ENCODE measurements around the gene GARIN5B. TPM values are rescaled to one million over a fixed set of nuclear protein-coding genes. Genes with fewer than 3 reads are reported as not detected.
A peak's percentile ranks its signal among the peaks of the same experiment; 100 is the strongest.

The GARIN5B gene
- total RNA-seq, 1 experiment from 2014 or later, result 0.13 TPM

DNA sequence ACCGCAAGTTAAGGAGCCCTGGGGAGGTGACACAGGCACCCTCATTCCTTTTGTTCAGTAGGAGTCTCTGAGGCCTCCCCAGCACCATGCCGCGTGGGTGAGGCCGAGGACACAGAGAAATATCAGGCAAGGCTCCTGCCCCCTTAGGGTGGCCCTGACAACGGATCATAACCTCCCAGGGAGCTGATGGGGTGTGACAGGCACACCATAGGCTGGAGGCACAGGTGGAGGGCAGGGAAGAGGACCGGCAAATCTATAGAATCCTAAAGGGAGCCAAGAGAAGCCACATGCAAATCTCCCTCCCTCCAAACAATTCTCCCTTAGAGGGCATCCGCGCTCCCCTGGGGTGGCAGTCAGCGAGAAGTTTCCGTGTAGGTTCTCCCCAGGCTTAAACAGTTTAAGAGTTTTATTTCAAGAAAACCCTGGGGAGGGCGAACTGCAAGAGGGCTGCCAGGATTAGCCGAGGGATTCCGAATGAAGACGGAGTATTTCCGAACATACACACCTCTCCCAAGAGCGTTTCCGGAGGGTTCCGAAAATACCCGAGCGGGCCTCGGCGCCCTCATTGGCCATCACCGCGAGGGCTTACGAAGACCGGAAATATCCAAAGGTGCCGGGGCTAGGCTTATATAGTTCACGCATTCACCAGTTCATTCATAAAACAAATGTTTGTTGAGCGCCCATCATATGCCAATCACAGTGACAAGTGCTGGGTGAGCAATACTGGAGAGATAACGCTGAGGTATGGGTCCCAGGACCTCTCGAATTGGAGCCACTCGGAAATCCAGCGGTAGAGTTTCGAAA is 22.1 kb upstream of the GARIN5B start:
- Mint-ChIP-seq H3K27ac (peak overlapping the region; percentile 98 to 99 (median 99)), H3K9me3 (peaks cover 2 to 3% of the 10 kb centered on the region in 2 experiments; a peak in 2 of 5 replicates), H3K27me3 (ENCODE audit: low read depth) (peaks cover 25% of the 10 kb centered on the region), H3K4me3 (peak overlapping the region; percentile 98 to 100), H3K36me3 (ENCODE audit: insufficient read depth in 1 of 3, low read depth in 3 of 3) (peaks cover 40 to 50% (median 45%) of the 10 kb centered on the region in 3 experiments), H3K4me1 (peaks cover 37 to 49% of the 10 kb centered on the region in 2 experiments)
- H2AK5ac ChIP-seq (ENCODE audit: insufficient read length, low read length), result no peak overlapping the region
- no CpG with 5 or more reads among the region's 34 CpGs for WGBS (ENCODE audit: extremely low coverage, insufficient read length, low lambda C conversion rate)
- H4K20me1 ChIP-seq (ENCODE audit: control insufficient read depth, insufficient read depth, insufficient read length), result peaks cover 3% of the 10 kb centered on the region
- no peak overlapping the region for H2BK20ac ChIP-seq (ENCODE audit: low read depth, low read length, poor library complexity, severe bottlenecking)
- no peak overlapping the region for H3T11ph ChIP-seq (ENCODE audit: low read length)
- peak overlapping the region; percentile 87 for H3K4me2 ChIP-seq (ENCODE audit: insufficient read depth, insufficient read length, low read length)
- no peak overlapping the region for H2BK5ac ChIP-seq (ENCODE audit: insufficient read length, low read length)
- no peak overlapping the region for H4K8ac ChIP-seq (replicated peaks; ENCODE audit: insufficient read length, low read depth, low read length)
- peak overlapping the region; percentile 80 for H3K18ac ChIP-seq (ENCODE audit: insufficient read length, low read depth, low read length)
- peak; percentile 96 for DNase-seq
- H2BK15ac ChIP-seq (ENCODE audit: low read depth, low read length), result no peak overlapping the region
- H3K27me3 ChIP-seq (ENCODE audit: insufficient read depth, low read length), result peaks cover 2% of the 10 kb centered on the region; the same call in 1 of the 2 replicates
- peaks cover 28% of the 10 kb centered on the region for H3K23me2 ChIP-seq (ENCODE audit: insufficient read length, low read depth, low read length, poor library complexity, severe bottlenecking)
- H2BK120ac ChIP-seq (ENCODE audit: low read depth, low read length, poor library complexity, severe bottlenecking), result no peak overlapping the region
- peak overlapping the region; percentile 99 for H2AFZ ChIP-seq (ENCODE audit: low read length)
- TF ChIP-seq CTCF (conservative IDR thresholded peaks at IDR 0.05), result no peak
- no peak overlapping the region for H4K91ac ChIP-seq (ENCODE audit: insufficient read length, low read depth, low read length)
- H4K5ac ChIP-seq (ENCODE audit: insufficient read length, low read depth, low read length), result no peak overlapping the region
- no peak overlapping the region for H2BK12ac ChIP-seq (ENCODE audit: insufficient read length, low read depth, low read length)
- H3K9me3 ChIP-seq (ENCODE audit: control insufficient read depth, low read depth, low read length), result no peaks in the 10 kb centered on the region
- peaks cover 15% of the 10 kb centered on the region for H3K79me1 ChIP-seq (ENCODE audit: insufficient read depth, low read depth, low read length, poor library complexity, severe bottlenecking)
- peaks cover 8% of the 10 kb centered on the region for H3K4me1 ChIP-seq (ENCODE audit: insufficient read depth, low read length)
- peak overlapping the region; percentile 82 for H3K27ac ChIP-seq (ENCODE audit: insufficient read length, low read depth, low read length)
- peak overlapping the region; percentile 84; the same call in 1 of the 2 replicates for H3K14ac ChIP-seq (ENCODE audit: insufficient read depth, low read length)
- peak overlapping the region; percentile 94 for H3K9ac ChIP-seq (ENCODE audit: extremely low read depth, insufficient read length, low read length)
- no peak overlapping the region for H3K56ac ChIP-seq (ENCODE audit: insufficient read length, low read depth, low read length)
- H3K23ac ChIP-seq (ENCODE audit: insufficient read length, low read depth, low read length), result no peak overlapping the region
- H3K79me2 ChIP-seq (ENCODE audit: insufficient read depth, low read length), result peaks cover 17% of the 10 kb centered on the region; the same call in 1 of the 2 replicates
- no peak overlapping the region for H3K4ac ChIP-seq (ENCODE audit: low read depth, low read length)
